Calu3 (cell line): ENCODE measurements around the gene MZB1. TPM values are rescaled to one million over a fixed set of nuclear protein-coding genes. Genes with fewer than 3 reads are reported as not detected.

Experiments used
- BruUV-seq: library from RNA; stranded (reverse); fragments of 400-500 nt; replicated peaks from 2 replicates; lab custom pipeline; 2021; lab: Mats Ljungman, UMichigan
- CTCF ChIA-PET: fragments of 300-600 bp; sonication (Branson Sonifier 250); formaldehyde crosslinking; loops from one replicate; lab custom pipeline; 2022; ENCODE audit warnings: antibody characterized with exemption; lab: Charles Lee
- DNase-seq: peaks from one replicate; pipeline ENCODE4 v3.0.0; 2022
- H3K27ac Mint-ChIP-seq: one replicate; pipeline ENCODE4 v1.8.0; 2022; ENCODE audit warnings: mixed read lengths; ENCODE audit not compliant: unreplicated experiment
- H3K27me3 Mint-ChIP-seq: one replicate; pipeline ENCODE4 v1.8.0; 2022; ENCODE audit warnings: mixed read lengths; ENCODE audit not compliant: unreplicated experiment
- H3K36me3 Mint-ChIP-seq: one replicate; pipeline ENCODE4 v1.8.0; 2022; ENCODE audit warnings: mild to moderate bottlenecking, moderate library complexity, mixed read lengths; ENCODE audit not compliant: insufficient read depth, unreplicated experiment
- H3K4me1 Mint-ChIP-seq: one replicate; pipeline ENCODE4 v1.8.0; 2022; ENCODE audit warnings: mild to moderate bottlenecking, low read depth, mixed read lengths; ENCODE audit not compliant: unreplicated experiment
- H3K4me3 Mint-ChIP-seq: one replicate; pipeline ENCODE4 v1.8.0; 2022; ENCODE audit warnings: mild to moderate bottlenecking, low read depth, moderate library complexity, mixed read lengths; ENCODE audit not compliant: unreplicated experiment
- H3K9me3 Mint-ChIP-seq: one replicate; pipeline ENCODE4 v1.8.0; 2022; ENCODE audit warnings: low read depth, mixed read lengths; ENCODE audit not compliant: unreplicated experiment
- CTCF ChIP-seq: fragments of 200-600 bp; IDR thresholded peaks from one replicate; pipeline ENCODE4 v1.8.0; 2022; ENCODE audit warnings: antibody characterized with exemption; ENCODE audit not compliant: unreplicated experiment
- intact Hi-C: fragments of 100-400 bp; cut with micrococcal nuclease; formaldehyde crosslinking; loops from one replicate; pipeline ENCODE4 v1.10.0; 2022; ENCODE audit not compliant: unreplicated experiment
- total RNA-seq: library from RNA; stranded (reverse); gene quantifications from 2 replicates; pipeline ENCODE4 v1.2.3, GENCODE V29; 2022

The MZB1 gene
- total RNA-seq, 1 experiment from 2014 or later = not detected

GRCh38 chr5:139414581-139415130, 24.9 kb upstream of the MZB1 start:
- peaks cover 22% of the 10 kb centered on the region for H3K27me3 Mint-ChIP-seq
- no peak for TF ChIP-seq CTCF
- no peaks in the 10 kb centered on the region for H3K9me3 Mint-ChIP-seq
- H3K27ac Mint-ChIP-seq = no peak overlapping the region
- H3K4me3 Mint-ChIP-seq = no peak overlapping the region
- H3K4me1 Mint-ChIP-seq = no peaks in the 10 kb centered on the region
- intact Hi-C loops = no loop called here
- CTCF ChIA-PET = no interaction called here
- H3K36me3 Mint-ChIP-seq = no peaks in the 10 kb centered on the region
- no TSS peak for BruUV-seq
- DNase-seq = no peak

GRCh38 chr5:139413963-139414362, 24.2 kb upstream of the MZB1 start:
- Mint-ChIP-seq H3K36me3 (no peaks in the 10 kb centered on the region), H3K27ac (no peak overlapping the region), H3K9me3 (no peaks in the 10 kb centered on the region), H3K4me1 (no peaks in the 10 kb centered on the region), H3K27me3 (peaks cover 22% of the 10 kb centered on the region), H3K4me3 (no peak overlapping the region)
- CTCF ChIA-PET = no interaction called here
- TF ChIP-seq CTCF = no peak
- BruUV-seq = no TSS peak
- intact Hi-C loops = no loop called here
- DNase-seq = no peak

GRCh38 chr5:139413153-139413552, 23.4 kb upstream of the MZB1 start:
- BruUV-seq = no TSS peak
- DNase-seq = no peak
- CTCF ChIA-PET = no interaction called here
- Mint-ChIP-seq H3K27me3 (peaks cover 22% of the 10 kb centered on the region), H3K36me3 (no peaks in the 10 kb centered on the region), H3K9me3 (no peaks in the 10 kb centered on the region), H3K4me1 (no peaks in the 10 kb centered on the region), H3K27ac (no peak overlapping the region), H3K4me3 (no peak overlapping the region)
- TF ChIP-seq CTCF = no peak
- intact Hi-C loops = no loop called here

GRCh38 chr5:139410993-139411828, 21.5 kb upstream of the MZB1 start:
- CTCF ChIA-PET = interaction anchor here (0.6 to 1.6 kb wide), 3 partner anchors 65 to 237 kb away, joined by 4 read pairs; partner anchors contain the start of gene CXXC5
- Mint-ChIP-seq H3K27ac (no peak overlapping the region), H3K4me3 (no peak overlapping the region), H3K4me1 (no peaks in the 10 kb centered on the region), H3K36me3 (no peaks in the 10 kb centered on the region), H3K27me3 (peaks cover 22% of the 10 kb centered on the region), H3K9me3 (no peaks in the 10 kb centered on the region)
- no peak for TF ChIP-seq CTCF
- intact Hi-C loops = no loop called here
- BruUV-seq = no TSS peak
- no peak for DNase-seq
